B cell (primary cell): ENCODE data around the gene SIK3. TPM values are rescaled to one million over a fixed set of nuclear protein-coding genes. Genes with fewer than 3 reads are reported as not detected.

Experiments
- ATAC-seq: fragments of 200-7000 bp; cut with Tn5 transposase; one replicate; pipeline ENCODE4 v1.10.0; 2021; ENCODE audit warnings: low read depth, mild to moderate bottlenecking, moderate number of reproducible peaks, moderate library complexity
- CTCF ChIA-PET: fragments of 350-600 bp; sonication (Branson Sonifier 250); formaldehyde crosslinking; loops from one replicate; lab custom pipeline; 2021; ENCODE audit warnings: antibody characterized with exemption, inconsistent platforms; lab: Charles Lee
- POLR2A ChIA-PET: fragments of 350-600 bp; sonication (Branson Sonifier 250); formaldehyde crosslinking; loops from one replicate; lab custom pipeline; 2021; ENCODE audit warnings: antibody characterized with exemption; lab: Charles Lee
- DNase-seq: peaks from one replicate; pipeline ENCODE4 v3.0.0; 2013
- H2AFZ ChIP-seq: 2 replicates; pipeline ENCODE4 v1.6.1; 2012; ENCODE audit warnings: mild to moderate bottlenecking, low read depth, low read length; ENCODE audit not compliant: insufficient read depth, poor library complexity, severe bottlenecking
- H3K27ac ChIP-seq, 2 donors: 1 replicate in 1 of 2; 2 replicates in 1 of 2; pipeline ENCODE4 v1.5.1; 2012 to 2013; ENCODE audit warnings: low read length in 2 of 2, mild to moderate bottlenecking in 2 of 2, moderate library complexity in 1 of 2
- H3K27me3 ChIP-seq, 4 experiments: fragments of 200-600 bp in 1 of 4; sonication (generic) in 1 of 4; replicated peaks in 1 of 4; 1 replicate in 2 of 4; 2 replicates in 2 of 4; pipeline versions ENCODE4 v1.6.1 to v1.7.0; 2013 to 2016; ENCODE audit warnings: low read length in 3 of 4, mild to moderate bottlenecking in 2 of 4, mixed read lengths in 1 of 4, moderate library complexity in 1 of 4; ENCODE audit not compliant: insufficient read depth in 4 of 4, control insufficient read depth in 3 of 4; ENCODE audit errors: control extremely low read depth in 1 of 4
- H3K36me3 ChIP-seq, 2 experiments: replicated peaks in 1 of 2; 1 replicate in 1 of 2; 2 replicates in 1 of 2; pipeline versions ENCODE4 v1.6.1 to v1.7.1; 2013; ENCODE audit warnings: low read length in 1 of 2; ENCODE audit not compliant: insufficient read depth in 2 of 2, control insufficient read depth in 1 of 2; ENCODE audit errors: control extremely low read depth in 1 of 2, extremely low read depth in 1 of 2
- H3K4me1 ChIP-seq, 2 donors: fragments of 200-600 bp in 1 of 2; sonication (generic) in 1 of 2; 1 replicate in 1 of 2; 2 replicates in 1 of 2; pipeline versions ENCODE4 v1.5.1 to v1.6.1; 2013 to 2017; ENCODE audit warnings: low read length in 2 of 2; ENCODE audit not compliant: control insufficient read depth in 2 of 2, insufficient read depth in 2 of 2
- H3K4me2 ChIP-seq: replicated peaks from 2 replicates; pipeline ENCODE3; 2012; ENCODE audit warnings: mild to moderate bottlenecking, low read depth, low read length; ENCODE audit not compliant: poor library complexity, severe bottlenecking
- H3K4me3 ChIP-seq, 5 experiments: fragments of 200-600 bp in 1 of 5; sonication (generic) in 1 of 5; 1 replicate in 3 of 5; 2 replicates in 2 of 5; pipeline versions ENCODE4 v1.5.1 to v1.7.0; 2011 to 2016; ENCODE audit warnings: low read length in 4 of 5, mild to moderate bottlenecking in 4 of 5, low read depth in 2 of 5, control low read depth in 1 of 5, moderate library complexity in 1 of 5; ENCODE audit not compliant: insufficient read depth in 1 of 5; ENCODE audit errors: control extremely low read depth in 1 of 5, extremely low read depth in 1 of 5
- H3K79me2 ChIP-seq: fragments of 200-600 bp; sonication (generic); one replicate; pipeline ENCODE4 v1.6.0; 2016; ENCODE audit warnings: low read length; ENCODE audit not compliant: control insufficient read depth, insufficient read depth
- H3K9ac ChIP-seq: fragments of 200-600 bp; sonication (generic); 2 replicates; pipeline ENCODE4 v1.6.1; 2017; ENCODE audit warnings: mild to moderate bottlenecking, low read length, moderate library complexity
- H3K9me3 ChIP-seq, 3 donors: one replicate each; pipeline versions ENCODE4 v1.6.1 to v1.7.1; 2013; ENCODE audit warnings: low read length in 2 of 3; ENCODE audit not compliant: control insufficient read depth in 2 of 3, insufficient read depth in 1 of 3; ENCODE audit errors: control extremely low read depth in 1 of 3
- H4K20me1 ChIP-seq: 2 replicates; pipeline ENCODE4 v1.6.0; 2012; ENCODE audit warnings: mild to moderate bottlenecking, low read length; ENCODE audit not compliant: insufficient read depth, control insufficient read depth, poor library complexity, severe bottlenecking
- H3K27ac Mint-ChIP-seq: one replicate; pipeline ENCODE4 v1.8.0; 2021; ENCODE audit warnings: mixed read lengths
- H3K27me3 Mint-ChIP-seq: one replicate; pipeline ENCODE4 v1.8.0; 2021; ENCODE audit warnings: mixed read lengths
- H3K4me1 Mint-ChIP-seq: one replicate; pipeline ENCODE4 v1.8.0; 2021; ENCODE audit warnings: mixed read lengths
- H3K4me3 Mint-ChIP-seq: one replicate; pipeline ENCODE4 v1.8.0; 2021; ENCODE audit warnings: mixed read lengths
- H3K9me3 Mint-ChIP-seq: one replicate; pipeline ENCODE4 v1.8.0; 2022; ENCODE audit warnings: mixed read lengths; ENCODE audit not compliant: insufficient read depth
- EZH2 ChIP-seq: IDR thresholded peaks from 2 replicates; pipeline ENCODE4 v1.6.1; 2012; ENCODE audit warnings: borderline replicate concordance, low read depth, mild to moderate bottlenecking, moderate library complexity, low read length; ENCODE audit not compliant: insufficient read depth, poor library complexity, severe bottlenecking
- WGBS: methylation state at CpG from one replicate; pipeline ENCODE4 v1.1.5; 2013; ENCODE audit warnings: missing lambda C conversion rate; ENCODE audit not compliant: insufficient coverage; 5-methylcytosine and 5-hydroxymethylcytosine counted together
- intact Hi-C: fragments of 100-400 bp; cut with micrococcal nuclease; formaldehyde crosslinking; loops from one replicate; pipeline ENCODE4 v1.10.0; 2022
- polyA plus RNA-seq: library from polyadenylated mRNA; depleted of rRNA; stranded (reverse); fragments of >200 nt; gene quantifications from 2 replicates; pipeline ENCODE4 v1.2.3, GENCODE V29; 2012
- total RNA-seq, 2 donors: library from RNA; stranded (reverse); fragments of 120-200 nt in 1 of 2; gene quantifications; 1 replicate in 1 of 2; 2 replicates in 1 of 2; pipeline versions ENCODE4 v1.2.3 to v1.2.4, GENCODE V29; 2013 to 2022
- TF ChIP-seq, protein P1 (sequence below): fragments of 200-600 bp; IDR thresholded peaks from one replicate; pipeline ENCODE4 v1.8.0; 2022; ENCODE audit warnings: antibody characterized with exemption, mild to moderate bottlenecking

Gene SIK3
- total and polyA plus RNA-seq, 2 donors (not counting 1 experiment from before 2014, with no cell fraction given): 36.5 to 180 TPM

DNA sequence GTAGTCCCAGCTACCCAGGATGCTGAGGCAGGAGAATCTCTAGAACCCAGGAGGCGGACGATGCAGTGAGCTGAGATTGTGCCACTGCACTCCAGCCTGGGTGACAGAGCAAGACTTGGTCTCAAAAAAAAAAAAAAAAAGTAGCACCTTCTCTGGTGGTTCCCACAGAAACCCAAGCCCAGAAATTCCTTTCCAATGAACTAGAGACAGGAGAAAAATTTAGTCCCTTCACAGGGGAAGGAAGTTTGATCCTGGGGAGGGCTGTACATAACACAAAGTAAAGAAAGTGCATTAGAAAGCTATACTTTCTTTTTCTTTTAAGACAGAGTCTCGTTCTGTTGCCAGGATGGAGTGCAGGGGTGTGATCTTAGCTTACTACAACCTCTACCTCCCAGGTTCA, 235.3 kb downstream of the SIK3 start:
- ATAC-seq: no peak
- no peak overlapping the region for H3K4me3 ChIP-seq
- Mint-ChIP-seq H3K27ac (no peak overlapping the region), H3K9me3 (no peaks in the 10 kb centered on the region), H3K27me3 (no peaks in the 10 kb centered on the region), H3K4me3 (no peak overlapping the region), H3K4me1 (no peaks in the 10 kb centered on the region)
- no peak overlapping the region for H3K9ac ChIP-seq
- ChIA-PET CTCF (interaction anchor here (0.7 to 1.1 kb wide), 3 partner anchors 10 to 243 kb away, joined by 3 to 5 read pairs (median 3); no protein-coding TSS in a partner anchor), POLR2A (interaction anchor here (0.7 kb wide), 1 partner anchor 340 kb away, joined by 6 read pairs; no protein-coding TSS in a partner anchor)
- H3K4me1 ChIP-seq: no peaks in the 10 kb centered on the region
- 100% methylated on average over 2 of the region's 3 CpGs for WGBS
- H3K79me2 ChIP-seq: no peaks in the 10 kb centered on the region
- peaks cover 10% of the 10 kb centered on the region for H4K20me1 ChIP-seq
- intact Hi-C loops: no loop called here
- peaks cover 0 to 96% of the 10 kb centered on the region in 2 experiments for H3K36me3 ChIP-seq
- no peaks in the 10 kb centered on the region for H3K9me3 ChIP-seq
- no peak overlapping the region for H2AFZ ChIP-seq
- H3K4me2 ChIP-seq: no peak overlapping the region
- no peak for DNase-seq
- no peaks in the 10 kb centered on the region for H3K27me3 ChIP-seq
- TF ChIP-seq EZH2: no peak
- TF ChIP-seq, protein P1, sequence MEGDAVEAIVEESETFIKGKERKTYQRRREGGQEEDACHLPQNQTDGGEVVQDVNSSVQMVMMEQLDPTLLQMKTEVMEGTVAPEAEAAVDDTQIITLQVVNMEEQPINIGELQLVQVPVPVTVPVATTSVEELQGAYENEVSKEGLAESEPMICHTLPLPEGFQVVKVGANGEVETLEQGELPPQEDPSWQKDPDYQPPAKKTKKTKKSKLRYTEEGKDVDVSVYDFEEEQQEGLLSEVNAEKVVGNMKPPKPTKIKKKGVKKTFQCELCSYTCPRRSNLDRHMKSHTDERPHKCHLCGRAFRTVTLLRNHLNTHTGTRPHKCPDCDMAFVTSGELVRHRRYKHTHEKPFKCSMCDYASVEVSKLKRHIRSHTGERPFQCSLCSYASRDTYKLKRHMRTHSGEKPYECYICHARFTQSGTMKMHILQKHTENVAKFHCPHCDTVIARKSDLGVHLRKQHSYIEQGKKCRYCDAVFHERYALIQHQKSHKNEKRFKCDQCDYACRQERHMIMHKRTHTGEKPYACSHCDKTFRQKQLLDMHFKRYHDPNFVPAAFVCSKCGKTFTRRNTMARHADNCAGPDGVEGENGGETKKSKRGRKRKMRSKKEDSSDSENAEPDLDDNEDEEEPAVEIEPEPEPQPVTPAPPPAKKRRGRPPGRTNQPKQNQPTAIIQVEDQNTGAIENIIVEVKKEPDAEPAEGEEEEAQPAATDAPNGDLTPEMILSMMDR: no peak
- no peak overlapping the region for H3K27ac ChIP-seq

DNA sequence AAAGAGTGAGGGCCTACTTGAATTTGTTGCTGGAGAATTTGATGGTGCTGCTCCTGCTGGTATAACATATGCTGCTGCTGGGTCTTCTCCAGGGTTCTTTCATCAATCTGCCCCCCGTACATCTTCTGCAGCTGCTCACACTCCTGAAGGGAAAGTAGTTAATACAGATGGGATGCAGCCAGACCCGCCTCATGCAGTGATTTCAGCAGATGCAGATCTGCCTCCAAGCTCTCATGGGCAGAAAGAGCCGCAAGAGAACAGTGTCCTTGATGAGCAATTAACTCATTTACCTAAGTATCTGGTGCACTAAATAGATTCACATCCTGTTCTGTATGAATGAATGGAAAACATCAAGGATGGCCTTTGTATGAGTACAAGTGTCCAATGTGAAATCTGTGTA, 236.0 kb downstream of the SIK3 start:
- H3K27me3 Mint-ChIP-seq: no peaks in the 10 kb centered on the region
- no peak for ATAC-seq
- H3K4me1 ChIP-seq: no peaks in the 10 kb centered on the region
- H3K4me2 ChIP-seq: no peak overlapping the region
- ChIA-PET POLR2A (no interaction called here), CTCF (interaction anchor here (0.7 to 1.1 kb wide), 3 partner anchors 9 to 244 kb away, joined by 3 to 5 read pairs (median 3); no protein-coding TSS in a partner anchor)
- TF ChIP-seq, protein P1: no peak
- no peak for TF ChIP-seq EZH2
- 100% methylated on average over 2 of the region's 3 CpGs for WGBS
- no peak overlapping the region for H3K9ac ChIP-seq
- no peak overlapping the region for H3K4me3 Mint-ChIP-seq
- no peaks in the 10 kb centered on the region for H3K79me2 ChIP-seq
- H3K9me3 Mint-ChIP-seq: no peaks in the 10 kb centered on the region
- intact Hi-C loops: no loop called here
- no peak overlapping the region for H3K4me3 ChIP-seq
- peaks cover 10% of the 10 kb centered on the region for H4K20me1 ChIP-seq
- H3K27ac Mint-ChIP-seq: no peak overlapping the region
- H3K27ac ChIP-seq: no peak overlapping the region
- no peak overlapping the region for H2AFZ ChIP-seq
- no peaks in the 10 kb centered on the region for H3K27me3 ChIP-seq
- peaks cover 2 to 96% of the 10 kb centered on the region in 2 experiments for H3K36me3 ChIP-seq
- no peaks in the 10 kb centered on the region for H3K4me1 Mint-ChIP-seq
- H3K9me3 ChIP-seq: no peaks in the 10 kb centered on the region
- no peak for DNase-seq
